Neutrophil (primary cell): ENCODE measurements around the gene RNF14.
"Not testable (repeated sequence)": the region's sequence is repeated elsewhere in the genome, so short reads cannot be mapped to it uniquely, and the experiment has no call there.

ENCODE experiments used
- H3K27ac ChIP-seq: fragments of 200-600 bp; sonication (generic); 2 replicates; pipeline ENCODE4 v1.5.1; 2016; ENCODE audit warnings: mild to moderate bottlenecking, moderate library complexity
- H3K27me3 ChIP-seq: fragments of 200-600 bp; sonication (generic); 2 replicates; pipeline ENCODE4 v1.6.0; 2016; ENCODE audit warnings: mild to moderate bottlenecking
- H3K36me3 ChIP-seq: fragments of 200-600 bp; sonication (generic); 2 replicates; pipeline ENCODE4 v1.5.1; 2017
- H3K4me1 ChIP-seq, 2 experiments: fragments of 200-600 bp in 1 of 2; sonication (generic) in 1 of 2; 1 replicate in 1 of 2; 2 replicates in 1 of 2; pipeline versions ENCODE4 v1.5.1 to v1.6.1; 2013 to 2016; ENCODE audit warnings: low read depth in 1 of 2, low read length in 1 of 2, mild to moderate bottlenecking in 1 of 2, moderate library complexity in 1 of 2; ENCODE audit not compliant: control insufficient read depth in 1 of 2, insufficient read depth in 1 of 2
- H3K4me3 ChIP-seq, 2 experiments: fragments of 200-600 bp in 1 of 2; sonication (generic) in 1 of 2; 1 replicate in 1 of 2; 2 replicates in 1 of 2; pipeline ENCODE4 v1.5.1; 2013 to 2016; ENCODE audit warnings: low read depth in 1 of 2, low read length in 1 of 2, mild to moderate bottlenecking in 1 of 2, moderate library complexity in 1 of 2
- H3K9me3 ChIP-seq: fragments of 200-600 bp; sonication (generic); 2 replicates; pipeline ENCODE4 v1.5.1; 2016
- CTCF ChIP-seq: fragments of 200-600 bp; sonication (generic); IDR thresholded peaks from 2 replicates; pipeline ENCODE4 v1.5.1; 2016; ENCODE audit warnings: antibody characterized with exemption

Gene RNF14

GRCh38 chr5:142032150-142032549, 63.2 kb downstream of the RNF14 start:
- no peak for TF ChIP-seq CTCF

GRCh38 chr5:142032747-142033631, 64.1 kb downstream of the RNF14 start:
- no peak overlapping the region for H3K4me3 ChIP-seq
- no peaks in the 10 kb centered on the region for H3K9me3 ChIP-seq
- no peaks in the 10 kb centered on the region for H3K36me3 ChIP-seq
- TF ChIP-seq CTCF, result no peak
- no peak overlapping the region for H3K27ac ChIP-seq
- H3K27me3 ChIP-seq, result peaks cover 24% of the 10 kb centered on the region
- no peaks in the 10 kb centered on the region for H3K4me1 ChIP-seq

More at GRCh38 chr5:142032150-142032549, 63.2 kb downstream of the RNF14 start:
- H3K36me3 ChIP-seq, result no peaks in the 10 kb centered on the region
- no peaks in the 10 kb centered on the region for H3K4me1 ChIP-seq
- H3K27ac ChIP-seq, result no peak overlapping the region
- no peaks in the 10 kb centered on the region for H3K9me3 ChIP-seq
- H3K27me3 ChIP-seq, result peaks cover 24% of the 10 kb centered on the region
- H3K4me3 ChIP-seq, result no peak overlapping the region

GRCh38 chr5:142033632-142034567, 65.0 kb downstream of the RNF14 start:
- H3K27me3 ChIP-seq, result peaks cover 24% of the 10 kb centered on the region
- H3K27ac ChIP-seq, H3K9me3 ChIP-seq, H3K36me3 ChIP-seq, H3K4me3 ChIP-seq, H3K4me1 ChIP-seq: not testable (repeated sequence)

GRCh38 chr5:142034994-142035393, 66.1 kb downstream of the RNF14 start:
- Histone ChIP-seq H3K27me3 (peaks cover 22% of the 10 kb centered on the region), H3K9me3 (no peaks in the 10 kb centered on the region), H3K4me3 (no peak overlapping the region), H3K4me1 (no peaks in the 10 kb centered on the region), H3K27ac (no peak overlapping the region), H3K36me3 (no peaks in the 10 kb centered on the region)
- TF ChIP-seq CTCF, result no peak

- Histone ChIP-seq H3K4me3 (no peak overlapping the region), H3K27ac (no peak overlapping the region), H3K4me1 (no peaks in the 10 kb centered on the region), H3K36me3 (no peaks in the 10 kb centered on the region), H3K27me3 (peaks cover 5% of the 10 kb centered on the region), H3K9me3 (no peaks in the 10 kb centered on the region)
- no peak for TF ChIP-seq CTCF
Observed at GRCh38 chr5:142036918-142037317, 68.0 kb downstream of the RNF14 start.

GRCh38 chr5:142037599-142037998, 68.7 kb downstream of the RNF14 start:
- not testable (repeated sequence) for H3K27ac ChIP-seq, H3K4me3 ChIP-seq, H3K36me3 ChIP-seq, H3K27me3 ChIP-seq, H3K4me1 ChIP-seq, H3K9me3 ChIP-seq
